ENCODE data around the gene TMED5.

DNA sequence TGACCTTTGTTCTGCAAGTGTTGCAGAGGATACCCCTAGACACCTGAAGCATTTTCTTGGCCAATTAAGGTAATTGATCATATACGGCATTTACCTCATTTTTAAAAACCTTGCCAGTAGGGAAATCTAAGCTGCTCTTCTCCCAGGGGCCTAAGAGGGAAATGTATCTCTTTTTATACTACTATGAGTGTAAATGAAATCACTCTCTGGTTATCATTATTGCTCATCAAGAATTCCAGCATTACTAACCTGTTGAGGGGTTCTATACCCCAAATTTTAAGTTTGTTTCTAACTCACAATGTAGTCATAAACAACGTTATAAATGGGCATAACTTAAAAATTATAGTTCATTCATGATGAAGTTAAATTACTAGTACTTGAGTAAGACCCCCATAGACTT lies 27.4 kb downstream of the TMED5 start:
- TF ChIP-seq, protein P1, sequence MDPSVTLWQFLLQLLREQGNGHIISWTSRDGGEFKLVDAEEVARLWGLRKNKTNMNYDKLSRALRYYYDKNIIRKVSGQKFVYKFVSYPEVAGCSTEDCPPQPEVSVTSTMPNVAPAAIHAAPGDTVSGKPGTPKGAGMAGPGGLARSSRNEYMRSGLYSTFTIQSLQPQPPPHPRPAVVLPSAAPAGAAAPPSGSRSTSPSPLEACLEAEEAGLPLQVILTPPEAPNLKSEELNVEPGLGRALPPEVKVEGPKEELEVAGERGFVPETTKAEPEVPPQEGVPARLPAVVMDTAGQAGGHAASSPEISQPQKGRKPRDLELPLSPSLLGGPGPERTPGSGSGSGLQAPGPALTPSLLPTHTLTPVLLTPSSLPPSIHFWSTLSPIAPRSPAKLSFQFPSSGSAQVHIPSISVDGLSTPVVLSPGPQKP (IDR thresholded peaks at IDR 0.05; ENCODE audit: borderline replicate concordance, low read depth, low read length) = no peak
- TF ChIP-seq, protein P2, sequence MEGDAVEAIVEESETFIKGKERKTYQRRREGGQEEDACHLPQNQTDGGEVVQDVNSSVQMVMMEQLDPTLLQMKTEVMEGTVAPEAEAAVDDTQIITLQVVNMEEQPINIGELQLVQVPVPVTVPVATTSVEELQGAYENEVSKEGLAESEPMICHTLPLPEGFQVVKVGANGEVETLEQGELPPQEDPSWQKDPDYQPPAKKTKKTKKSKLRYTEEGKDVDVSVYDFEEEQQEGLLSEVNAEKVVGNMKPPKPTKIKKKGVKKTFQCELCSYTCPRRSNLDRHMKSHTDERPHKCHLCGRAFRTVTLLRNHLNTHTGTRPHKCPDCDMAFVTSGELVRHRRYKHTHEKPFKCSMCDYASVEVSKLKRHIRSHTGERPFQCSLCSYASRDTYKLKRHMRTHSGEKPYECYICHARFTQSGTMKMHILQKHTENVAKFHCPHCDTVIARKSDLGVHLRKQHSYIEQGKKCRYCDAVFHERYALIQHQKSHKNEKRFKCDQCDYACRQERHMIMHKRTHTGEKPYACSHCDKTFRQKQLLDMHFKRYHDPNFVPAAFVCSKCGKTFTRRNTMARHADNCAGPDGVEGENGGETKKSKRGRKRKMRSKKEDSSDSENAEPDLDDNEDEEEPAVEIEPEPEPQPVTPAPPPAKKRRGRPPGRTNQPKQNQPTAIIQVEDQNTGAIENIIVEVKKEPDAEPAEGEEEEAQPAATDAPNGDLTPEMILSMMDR (conservative IDR thresholded peaks at IDR 0.05; ENCODE audit: low read depth, low read length) = no peak
- no peak for TF ChIP-seq CHD1 (IDR thresholded peaks at IDR 0.05; ENCODE audit: low read depth, low read length)

All from IMR-90 (cell line).